Right atrium auricular region (tissue), 2 donors: ENCODE results near the gene NELFB. TPM values are rescaled to one million over a fixed set of nuclear protein-coding genes. Genes with fewer than 3 reads are reported as not detected.

ENCODE experiments used
- DNase-seq: peaks from one replicate; pipeline ENCODE4 v3.0.0-alpha.2; 2019; ENCODE audit warnings: low spot score
- H3K27ac ChIP-seq, 2 donors: fragments of 200-600 bp; sonication (generic); 1 replicate in 1 of 2; 2 replicates in 1 of 2; pipeline ENCODE4 v1.5.1; 2016 to 2019
- H3K27me3 ChIP-seq, 2 donors: fragments of 200-600 bp; sonication (generic); one replicate each; pipeline versions ENCODE4 v1.5.1 to v1.6.0; 2017 to 2019
- H3K36me3 ChIP-seq: fragments of 200-600 bp; sonication (generic); one replicate; pipeline ENCODE4 v1.5.1; 2016
- H3K4me1 ChIP-seq, 2 donors: fragments of 200-600 bp; sonication (generic); one replicate each; pipeline versions ENCODE4 v1.5.1 to v1.6.0; 2017 to 2019
- H3K4me3 ChIP-seq, 2 donors: fragments of 200-600 bp; sonication (generic); 1 replicate in 1 of 2; 2 replicates in 1 of 2; pipeline ENCODE4 v1.5.1; 2017 to 2019; ENCODE audit warnings: mild to moderate bottlenecking in 1 of 2, moderate library complexity in 1 of 2
- H3K9me3 ChIP-seq, 2 donors: fragments of 200-600 bp; sonication (generic); one replicate each; pipeline ENCODE4 v1.5.1; 2019
- CTCF ChIP-seq, 2 donors: fragments of 200-600 bp; sonication (generic); IDR thresholded peaks; one replicate each; pipeline ENCODE4 v1.5.1; 2019; ENCODE audit warnings: antibody characterized with exemption in 2 of 2
- total RNA-seq, 2 donors: library from RNA; depleted of rRNA; stranded (reverse); fragments of >200 nt; gene quantifications; one replicate each; pipeline ENCODE4 v1.1.0, GENCODE V29; 2016

The NELFB gene
- total RNA-seq, 2 donors from 2014 or later, result 30.0 to 38.0 TPM

GRCh38 chr9:137229903-137230704 lies 25.0 kb upstream of the NELFB start:
- H3K27ac ChIP-seq, result no peak overlapping the region
- peaks cover 3 to 9% of the 10 kb centered on the region in 2 donors for H3K27me3 ChIP-seq
- peaks cover 0 to 11% of the 10 kb centered on the region in 2 donors for H3K4me1 ChIP-seq
- no peak overlapping the region for H3K4me3 ChIP-seq
- no peak for TF ChIP-seq CTCF (IDR thresholded peaks at IDR 0.05)
- H3K36me3 ChIP-seq, result no peaks in the 10 kb centered on the region
- DNase-seq, result no peak
- no peaks in the 10 kb centered on the region for H3K9me3 ChIP-seq

- Histone ChIP-seq H3K9me3 (no peaks in the 10 kb centered on the region), H3K36me3 (no peaks in the 10 kb centered on the region), H3K27ac (no peak within 1 kb of the TSS), H3K4me3 (no peak within 1 kb of the TSS), H3K27me3 (peaks cover 3 to 9% of the 10 kb centered on the region in 2 donors), H3K4me1 (peaks cover 0 to 15% of the 10 kb centered on the region in 2 donors)
- TF ChIP-seq CTCF (IDR thresholded peaks at IDR 0.05), result no peak
- no peak for DNase-seq
Measured at GRCh38 chr9:137230705-137231371, 24.3 kb upstream of the NELFB start, which contains the start of gene SLC34A3. TSS of gene SLC34A3 (plus strand) at chr9:137230901. CDS start at chr9:137231703, 802 bp downstream.

GRCh38 chr9:137231372-137232039 lies 23.6 kb upstream of the NELFB start:
- no peak overlapping the region for H3K27ac ChIP-seq
- no peak overlapping the region for H3K4me3 ChIP-seq
- no peak for TF ChIP-seq CTCF (IDR thresholded peaks at IDR 0.05)
- H3K27me3 ChIP-seq, result peaks cover 3 to 9% of the 10 kb centered on the region in 2 donors
- no peaks in the 10 kb centered on the region for H3K9me3 ChIP-seq
- no peak for DNase-seq
- H3K4me1 ChIP-seq, result peaks cover 0 to 22% of the 10 kb centered on the region in 2 donors
- no peaks in the 10 kb centered on the region for H3K36me3 ChIP-seq

GRCh38 chr9:137232101-137232500 lies 23.0 kb upstream of the NELFB start:
- peaks cover 3 to 9% of the 10 kb centered on the region in 2 donors for H3K27me3 ChIP-seq
- H3K36me3 ChIP-seq, result no peaks in the 10 kb centered on the region
- no peak overlapping the region for H3K4me3 ChIP-seq
- H3K27ac ChIP-seq, result no peak overlapping the region
- no peak for DNase-seq
- no peaks in the 10 kb centered on the region for H3K9me3 ChIP-seq
- H3K4me1 ChIP-seq, result peaks cover 0 to 24% of the 10 kb centered on the region in 2 donors
- no peak for TF ChIP-seq CTCF (IDR thresholded peaks at IDR 0.05)

GRCh38 chr9:137232510-137232909 lies 22.6 kb upstream of the NELFB start:
- Histone ChIP-seq H3K36me3 (no peaks in the 10 kb centered on the region), H3K27me3 (peaks cover 3 to 9% of the 10 kb centered on the region in 2 donors), H3K9me3 (no peaks in the 10 kb centered on the region), H3K4me1 (peaks cover 0 to 24% of the 10 kb centered on the region in 2 donors), H3K4me3 (no peak overlapping the region), H3K27ac (no peak overlapping the region)
- DNase-seq, result no peak
- TF ChIP-seq CTCF (IDR thresholded peaks at IDR 0.05), result no peak
